ENCODE measurements around the gene RBM24.

DNA sequence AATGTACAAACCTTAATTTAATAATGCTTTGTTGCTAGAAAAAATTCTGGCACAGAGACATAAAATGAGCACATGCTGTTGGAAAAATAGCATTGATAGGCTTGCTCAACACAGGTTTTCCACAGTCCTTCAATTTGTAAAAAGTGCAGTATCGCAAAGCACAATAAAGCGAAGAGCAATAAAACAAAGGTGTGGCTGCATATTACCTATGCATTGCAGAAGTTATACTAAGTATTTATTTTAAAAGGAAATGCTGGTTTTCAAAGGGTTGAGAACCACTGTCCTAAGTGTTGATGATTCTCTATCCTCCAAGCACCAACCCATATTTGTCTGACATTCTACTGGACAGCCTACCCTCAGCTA is 58.1 kb downstream of the RBM24 start:
- no peak for TF ChIP-seq CTCF (IDR thresholded peaks at IDR 0.05; ENCODE audit: poor library complexity)
- TF ChIP-seq EZH2 (IDR thresholded peaks at IDR 0.05; ENCODE audit: borderline replicate concordance) = no peak
